ENCODE data around the gene PPP1R14C. TPM values are rescaled to one million over a fixed set of nuclear protein-coding genes. Genes with fewer than 3 reads are reported as not detected.

Gene PPP1R14C, protein sequence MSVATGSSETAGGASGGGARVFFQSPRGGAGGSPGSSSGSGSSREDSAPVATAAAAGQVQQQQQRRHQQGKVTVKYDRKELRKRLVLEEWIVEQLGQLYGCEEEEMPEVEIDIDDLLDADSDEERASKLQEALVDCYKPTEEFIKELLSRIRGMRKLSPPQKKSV
- 10 to 100 TPM in 6 of 8 experiments, 1 to 10 TPM in 2; 6.5 to 66.6 (median 13.8) TPM for total RNA-seq

DNA sequence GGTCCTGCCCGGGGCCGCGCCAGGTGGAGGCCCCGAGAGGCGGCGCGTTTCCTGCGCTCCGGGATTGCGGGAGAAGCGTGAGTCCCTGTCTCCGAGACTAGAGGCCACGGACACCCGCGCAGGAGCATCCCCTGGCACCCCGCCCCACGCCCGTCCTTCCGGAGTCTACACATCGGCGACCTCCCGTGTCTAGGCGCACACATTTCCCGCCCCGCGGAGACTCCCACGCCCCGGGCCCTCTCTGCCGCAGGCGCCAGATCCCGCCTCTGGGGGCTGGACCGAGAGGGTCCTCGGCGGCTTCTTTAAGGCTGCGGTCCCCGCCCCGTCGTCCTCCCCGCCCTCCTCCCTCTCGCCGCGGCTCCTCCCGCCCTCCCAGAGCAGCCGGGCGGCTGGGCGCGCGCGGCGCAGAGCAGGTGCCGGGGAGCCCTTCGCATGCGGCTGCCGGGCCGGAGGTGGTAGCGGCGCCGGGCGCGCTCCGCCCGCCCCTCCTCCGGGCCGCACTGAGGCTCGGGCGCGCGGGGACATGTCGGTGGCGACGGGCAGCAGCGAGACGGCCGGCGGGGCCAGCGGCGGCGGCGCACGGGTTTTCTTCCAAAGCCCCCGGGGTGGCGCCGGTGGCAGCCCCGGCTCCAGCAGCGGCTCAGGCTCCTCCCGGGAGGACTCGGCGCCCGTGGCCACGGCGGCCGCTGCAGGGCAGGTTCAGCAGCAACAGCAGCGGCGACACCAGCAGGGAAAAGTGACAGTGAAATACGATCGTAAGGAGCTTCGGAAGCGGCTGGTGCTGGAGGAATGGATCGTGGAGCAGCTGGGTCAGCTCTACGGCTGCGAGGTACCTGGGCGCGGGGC lies at the start of gene PPP1R14C:
TSS of gene PPP1R14C (plus strand) at position 375 of the 846 bp plus-strand sequence. CDS start at position 524, 149 bp downstream.
- peak; percentile 59 to 88 (median 82) for ATAC-seq (replicated peaks in 6 of 8)
- Histone ChIP-seq H3K4me3 (peak within 1 kb of the TSS; percentile 57 to 96 (median 60)), H3K27ac (peak within 1 kb of the TSS; percentile 3 to 39), H3K4me1 (replicated peaks in 1 of 2) (peaks cover 10 to 15% of the 10 kb centered on the region in 2 donors)
- 0 to 2% (median 0%) methylated on average over 1 to 10 of the region's 103 CpGs; no CpG with 5 or more reads in 7 of the 10 experiments for WGBS, 10 experiments
- in situ Hi-C loops (cut with MboI; ENCODE audit: low pct_unique_long_range_greater_than_20kb in 2 of 9, low sequenced_read_pairs in 9 of 9, unreplicated experiment in 9 of 9): no loop called here

DNA sequence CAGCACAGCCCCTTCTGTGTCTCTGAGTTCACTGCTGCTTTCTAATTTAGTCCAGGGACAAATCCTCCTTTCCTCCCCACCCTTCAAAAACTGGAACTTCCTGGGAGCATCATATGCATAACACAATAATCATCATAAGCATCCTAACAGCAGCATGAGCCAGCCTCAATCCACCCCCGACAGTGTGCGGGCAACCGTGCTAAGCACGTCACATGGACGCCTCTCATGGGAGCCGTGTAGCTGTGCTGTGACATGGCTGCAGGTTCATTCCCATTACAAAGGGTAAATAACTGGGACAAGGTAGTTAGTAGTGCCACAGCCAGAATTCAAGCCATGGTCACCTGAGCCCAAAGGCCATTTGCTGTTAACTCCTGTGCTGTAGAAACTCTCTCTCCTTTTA lies 49.4 kb upstream of the PPP1R14C start:
- ATAC-seq (replicated peaks in 6 of 8): peak in 6 of 8 experiments; percentile 34 to 95 (median 86)
- Histone ChIP-seq H3K27ac (peak overlapping the region in 1 of 2 donors; percentile 34), H3K4me3 (no peak overlapping the region), H3K4me1 (replicated peaks in 1 of 2) (peaks cover 9 to 15% of the 10 kb centered on the region in 2 donors)
- WGBS, 10 experiments: 34 to 100% methylated on average over 1 to 6 of the region's 6 CpGs; no CpG with 5 or more reads in 8 of the 10 experiments
- in situ Hi-C loops (cut with MboI; ENCODE audit: low pct_unique_long_range_greater_than_20kb in 2 of 9, low sequenced_read_pairs in 9 of 9, unreplicated experiment in 9 of 9): loop anchor here in 2 of 9 experiments (25.0 kb wide), 1 partner anchor 244 kb away; no protein-coding TSS in a partner anchor

DNA sequence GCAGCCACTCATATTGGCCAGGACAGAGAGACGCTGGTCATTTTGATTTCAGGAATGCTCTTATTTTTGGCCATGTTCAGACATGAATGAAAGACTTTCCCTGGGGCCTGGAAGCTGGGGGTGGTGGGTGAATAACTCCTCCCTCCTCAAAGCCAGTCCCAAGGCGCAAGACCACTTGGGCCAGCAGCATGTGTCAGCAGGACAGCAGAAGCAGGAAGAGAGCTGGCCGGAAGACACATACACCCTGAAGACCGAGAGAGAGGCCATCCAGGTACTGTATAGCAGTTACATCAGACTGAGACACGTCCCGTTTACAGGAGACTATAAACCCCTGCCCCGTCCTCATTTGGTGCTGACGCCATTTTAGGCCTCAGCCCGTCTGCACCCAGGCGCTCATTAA lies 44.7 kb upstream of the PPP1R14C start:
- WGBS, 10 experiments: 76 to 100% (median 93%) methylated on average over 1 to 6 of the region's 10 CpGs; no CpG with 5 or more reads in 4 of the 10 experiments
- in situ Hi-C loops (cut with MboI; ENCODE audit: low pct_unique_long_range_greater_than_20kb in 2 of 9, low sequenced_read_pairs in 9 of 9, unreplicated experiment in 9 of 9): loop anchor here in 2 of 9 experiments (25.0 kb wide), 1 partner anchor 239 kb away; no protein-coding TSS in a partner anchor
- no peak for ATAC-seq (replicated peaks in 6 of 8)

DNA sequence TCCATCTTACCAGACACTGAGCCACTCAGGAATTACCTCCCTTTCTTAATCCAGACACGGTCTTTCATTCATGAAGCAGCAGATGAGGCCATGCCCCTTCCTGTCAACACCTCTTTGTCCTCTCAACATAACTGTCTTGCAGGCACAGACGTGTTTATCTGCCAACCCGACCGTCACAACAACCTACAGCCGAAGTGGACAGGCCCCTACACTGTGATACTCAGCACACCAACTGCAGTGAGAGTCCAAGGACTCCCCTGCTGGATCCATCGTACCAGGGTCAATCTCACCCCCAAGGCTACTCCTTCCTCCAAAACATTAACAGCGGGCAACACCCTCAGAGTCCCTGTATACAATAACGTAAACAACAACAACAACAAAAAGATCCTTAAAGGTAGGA lies 43.3 kb upstream of the PPP1R14C start:
- in situ Hi-C loops (cut with MboI; ENCODE audit: low pct_unique_long_range_greater_than_20kb in 2 of 9, low sequenced_read_pairs in 9 of 9, unreplicated experiment in 9 of 9): loop anchor here in 2 of 9 experiments (25.0 kb wide), 1 partner anchor 238 kb away; no protein-coding TSS in a partner anchor
- no peak for ATAC-seq (replicated peaks in 6 of 8)

More for the DNA sequence above, 44.7 kb upstream of the PPP1R14C start:
- no peak overlapping the region for H3K4me3 ChIP-seq
- H3K27ac ChIP-seq: no peak overlapping the region
- peaks cover 7 to 17% of the 10 kb centered on the region in 2 donors for H3K4me1 ChIP-seq (replicated peaks in 1 of 2)

DNA sequence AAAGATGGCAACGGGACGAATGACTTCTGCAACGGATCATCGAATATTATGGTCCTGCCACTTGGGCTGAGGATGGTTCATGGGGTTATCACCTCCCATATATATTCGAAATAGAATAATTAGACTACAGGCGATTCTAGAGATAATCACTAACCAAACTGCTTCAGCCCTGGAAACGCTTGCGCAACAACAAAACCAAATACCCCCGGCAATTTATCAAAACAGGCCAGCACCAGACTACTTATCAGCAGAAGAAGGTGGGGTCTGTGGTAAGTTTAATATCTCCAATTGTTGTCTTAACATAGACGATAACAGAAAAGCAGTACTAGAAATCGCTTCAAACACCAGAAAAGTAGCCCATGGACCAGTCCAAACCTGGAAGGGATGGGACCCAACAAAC lies 42.9 kb upstream of the PPP1R14C start:
- in situ Hi-C loops (cut with MboI; ENCODE audit: low pct_unique_long_range_greater_than_20kb in 2 of 9, low sequenced_read_pairs in 9 of 9, unreplicated experiment in 9 of 9): loop anchor here in 2 of 9 experiments (25.0 kb wide), 1 partner anchor 237 kb away; no protein-coding TSS in a partner anchor
- 75 to 100% (median 95%) methylated on average over 2 to 11 of the region's 11 CpGs; no CpG with 5 or more reads in 1 of the 10 experiments for WGBS, 10 experiments
- Histone ChIP-seq H3K27ac (no peak overlapping the region), H3K4me1 (replicated peaks in 1 of 2) (peaks cover 0 to 8% of the 10 kb centered on the region in 2 donors), H3K4me3 (no peak overlapping the region)
- ATAC-seq (replicated peaks in 6 of 8): no peak

More for the DNA sequence above, 43.3 kb upstream of the PPP1R14C start:
- 40 to 100% (median 79%) methylated on average over 1 to 7 of the region's 8 CpGs; no CpG with 5 or more reads in 2 of the 10 experiments for WGBS, 10 experiments
- no peak overlapping the region for H3K4me3 ChIP-seq
- H3K4me1 ChIP-seq (replicated peaks in 1 of 2): peaks cover 0 to 8% of the 10 kb centered on the region in 2 donors
- H3K27ac ChIP-seq: no peak overlapping the region

DNA sequence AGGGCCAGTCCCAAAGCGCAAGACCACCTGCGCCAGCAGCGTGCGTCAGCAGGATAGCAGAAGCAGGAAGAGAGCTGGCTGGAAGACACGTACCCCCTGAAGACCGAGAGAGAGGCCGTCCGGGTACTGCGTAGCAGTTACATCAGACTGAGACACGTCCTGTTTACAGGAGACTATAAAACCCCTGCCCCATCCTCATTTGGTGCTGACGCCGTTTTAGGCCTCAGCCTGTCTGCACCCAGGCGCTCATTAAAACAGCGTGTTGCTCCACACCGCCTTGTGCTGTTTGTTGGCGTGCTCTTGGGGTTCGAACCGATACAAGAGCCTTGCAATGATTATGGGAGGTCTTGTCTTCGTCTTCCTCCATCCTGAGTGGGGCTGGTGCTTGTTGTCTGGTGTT lies 42.1 kb upstream of the PPP1R14C start:
- in situ Hi-C loops (cut with MboI; ENCODE audit: low pct_unique_long_range_greater_than_20kb in 2 of 9, low sequenced_read_pairs in 9 of 9, unreplicated experiment in 9 of 9): no loop called here
- WGBS, 10 experiments: 60 to 100% (median 91%) methylated on average over 1 to 15 of the region's 19 CpGs; no CpG with 5 or more reads in 4 of the 10 experiments
- H3K4me3 ChIP-seq: no peak overlapping the region
- no peak for ATAC-seq (replicated peaks in 6 of 8)
- H3K27ac ChIP-seq: no peak overlapping the region
- H3K4me1 ChIP-seq (replicated peaks in 1 of 2): peaks cover 0 to 8% of the 10 kb centered on the region in 2 donors

DNA sequence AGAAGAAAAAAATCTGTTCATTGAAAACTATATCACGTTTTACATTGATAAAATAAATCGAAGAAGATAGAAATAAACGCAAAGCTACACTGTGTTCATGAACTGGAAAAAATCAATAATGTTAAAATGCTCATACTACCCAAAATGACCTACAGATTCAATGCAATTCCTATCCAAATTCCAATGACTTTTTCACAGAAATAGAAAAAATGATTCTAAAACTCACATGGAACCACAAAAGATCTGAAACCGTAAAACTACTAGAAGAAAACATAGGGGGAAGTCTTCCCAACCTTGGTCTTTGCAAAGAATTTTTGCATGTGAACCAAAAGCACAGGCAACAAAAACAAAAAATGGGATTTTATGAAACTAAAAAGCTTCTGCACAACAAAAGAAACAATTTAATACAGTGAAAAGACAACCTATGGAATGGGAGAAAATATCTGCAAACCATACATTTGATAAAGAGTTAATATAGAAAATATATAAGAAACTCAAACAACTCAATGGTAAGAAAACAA lies 40.0 kb upstream of the PPP1R14C start:
- no peak overlapping the region for H3K27ac ChIP-seq
- H3K4me1 ChIP-seq (replicated peaks in 1 of 2): peaks cover 0 to 8% of the 10 kb centered on the region in 2 donors
- 64 to 94% (median 82%) methylated on average over 3 to 4 of the region's 4 CpGs for WGBS, 10 experiments
- ATAC-seq (replicated peaks in 6 of 8): no peak
- in situ Hi-C loops (cut with MboI; ENCODE audit: low pct_unique_long_range_greater_than_20kb in 2 of 9, low sequenced_read_pairs in 9 of 9, unreplicated experiment in 9 of 9): no loop called here
- no peak overlapping the region for H3K4me3 ChIP-seq

DNA sequence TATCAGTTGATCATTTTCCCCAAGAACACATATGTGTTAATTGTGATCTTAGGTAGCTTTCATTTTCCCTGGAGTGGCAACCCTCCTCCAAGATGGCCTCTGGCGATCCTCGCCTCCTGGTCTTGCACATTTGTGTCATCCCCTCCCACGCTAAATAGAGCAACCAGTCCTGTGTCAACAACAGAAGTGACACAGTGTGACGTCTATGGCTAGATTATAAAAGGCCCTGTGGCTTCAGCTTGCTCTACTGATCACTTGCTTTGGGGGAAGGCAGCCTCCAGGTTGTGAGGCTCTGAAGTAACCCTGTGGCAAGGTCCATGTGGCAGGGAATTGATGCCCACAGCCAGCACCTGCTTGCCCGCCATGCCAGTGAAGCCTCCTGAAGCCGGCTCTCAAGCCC lies 30.6 kb upstream of the PPP1R14C start:
- Histone ChIP-seq H3K27ac (no peak overlapping the region), H3K4me1 (replicated peaks in 1 of 2) (no peaks in the 10 kb centered on the region), H3K4me3 (no peak overlapping the region)
- ATAC-seq (replicated peaks in 6 of 8): no peak
- in situ Hi-C loops (cut with MboI; ENCODE audit: low pct_unique_long_range_greater_than_20kb in 2 of 9, low sequenced_read_pairs in 9 of 9, unreplicated experiment in 9 of 9): no loop called here
- WGBS, 10 experiments: 69 to 100% (median 90%) methylated on average over 1 to 5 of the region's 6 CpGs; no CpG with 5 or more reads in 3 of the 10 experiments

DNA sequence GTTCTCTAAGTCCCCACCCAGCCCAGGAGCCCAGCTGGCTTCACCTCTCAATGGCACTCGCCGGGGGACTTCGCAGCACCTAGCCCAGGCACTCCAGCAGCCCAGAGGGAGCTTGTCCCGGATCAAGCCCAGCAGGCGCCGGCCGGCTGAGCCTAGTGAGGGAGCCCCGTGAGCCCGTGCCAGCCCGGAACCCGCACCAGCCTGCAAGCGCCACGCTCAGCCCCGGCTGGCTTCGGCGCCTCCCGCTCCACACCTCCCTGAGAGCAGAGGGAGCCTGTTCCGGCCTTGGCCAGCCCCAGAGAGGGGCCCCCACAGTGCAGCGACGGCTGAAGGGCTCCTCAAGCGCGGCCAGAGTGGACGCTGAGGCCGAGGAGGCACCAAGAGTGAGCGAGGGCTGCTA lies 27.1 kb upstream of the PPP1R14C start:
- Histone ChIP-seq H3K4me1 (replicated peaks in 1 of 2) (peaks cover 2 to 11% of the 10 kb centered on the region in 2 donors), H3K27ac (peak overlapping the region in 1 of 2 donors; percentile 22), H3K4me3 (no peak overlapping the region)
- 93 to 100% (median 99%) methylated on average over 1 to 5 of the region's 25 CpGs; no CpG with 5 or more reads in 6 of the 10 experiments for WGBS, 10 experiments
- in situ Hi-C loops (cut with MboI; ENCODE audit: low pct_unique_long_range_greater_than_20kb in 2 of 9, low sequenced_read_pairs in 9 of 9, unreplicated experiment in 9 of 9): no loop called here
- no peak for ATAC-seq (replicated peaks in 6 of 8)

DNA sequence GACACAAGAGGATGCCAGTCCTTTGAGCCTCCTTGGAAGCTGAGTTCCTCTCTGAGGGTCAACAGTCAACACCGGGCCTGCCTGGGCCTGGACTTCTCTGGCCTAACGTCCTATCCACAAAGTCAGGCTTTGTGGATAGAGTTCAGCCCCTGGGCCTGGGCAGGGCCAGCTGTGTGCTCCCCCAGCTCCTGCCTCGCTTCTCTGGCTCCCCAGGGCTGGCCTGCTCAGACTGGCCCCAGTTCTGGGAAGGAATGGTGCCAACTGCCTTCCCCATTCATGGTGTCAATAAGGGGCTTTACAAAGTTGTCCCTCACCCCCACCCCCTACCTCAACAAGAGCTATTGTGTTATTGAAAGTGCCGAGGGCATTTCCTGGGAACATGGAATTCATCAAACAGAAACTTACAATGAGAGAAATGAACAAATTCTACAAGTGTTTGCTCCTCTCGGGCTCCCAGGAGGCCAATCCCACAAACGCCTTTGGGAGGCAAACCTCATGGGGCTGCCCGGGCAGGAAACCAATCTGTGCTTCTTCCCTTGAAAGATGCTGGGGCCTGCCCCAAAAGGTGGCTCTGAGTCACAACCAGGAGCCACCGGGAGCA lies 26.5 kb upstream of the PPP1R14C start:
- WGBS, 10 experiments: 0 to 83% (median 80%) methylated on average over 1 to 3 of the region's 8 CpGs; no CpG with 5 or more reads in 5 of the 10 experiments

DNA sequence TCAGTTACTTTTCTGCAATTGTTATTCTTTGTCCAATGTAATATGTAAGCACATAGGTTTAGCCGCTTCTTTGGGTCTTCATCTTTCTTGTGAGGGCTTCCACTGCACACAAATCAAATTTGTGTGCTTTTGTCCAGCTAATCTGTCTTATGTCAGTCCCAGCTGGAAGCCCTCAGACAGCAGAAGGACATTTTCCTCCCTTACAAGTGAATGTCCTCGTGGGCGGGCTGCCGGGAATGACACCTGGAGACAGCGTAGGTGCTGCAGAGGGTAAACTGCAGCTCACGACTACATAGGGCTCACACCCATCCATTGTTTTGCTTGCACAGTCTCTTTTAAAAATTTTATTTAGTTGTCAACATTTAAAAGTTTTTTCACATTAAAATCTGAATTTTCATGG lies 24.6 kb upstream of the PPP1R14C start:
- ATAC-seq (replicated peaks in 6 of 8): peak in 3 of 8 experiments; percentile 3 to 10 (median 4)
- in situ Hi-C loops (cut with MboI; ENCODE audit: low pct_unique_long_range_greater_than_20kb in 2 of 9, low sequenced_read_pairs in 9 of 9, unreplicated experiment in 9 of 9): no loop called here
- Histone ChIP-seq H3K4me3 (no peak overlapping the region), H3K27ac (peak overlapping the region in 1 of 2 donors; percentile 32), H3K4me1 (replicated peaks in 1 of 2) (peaks cover 2 to 11% of the 10 kb centered on the region in 2 donors)
- 0 to 100% (median 71%) methylated on average over 1 to 6 of the region's 6 CpGs; no CpG with 5 or more reads in 3 of the 10 experiments for WGBS, 10 experiments

More for the DNA sequence above, 26.5 kb upstream of the PPP1R14C start:
- in situ Hi-C loops (cut with MboI; ENCODE audit: low pct_unique_long_range_greater_than_20kb in 2 of 9, low sequenced_read_pairs in 9 of 9, unreplicated experiment in 9 of 9): no loop called here
- Histone ChIP-seq H3K4me3 (no peak overlapping the region), H3K4me1 (replicated peaks in 1 of 2) (peaks cover 2 to 11% of the 10 kb centered on the region in 2 donors), H3K27ac (peak overlapping the region in 1 of 2 donors; percentile 22)
- ATAC-seq (replicated peaks in 6 of 8): peak in 3 of 8 experiments; percentile 47 to 55 (median 54)

DNA sequence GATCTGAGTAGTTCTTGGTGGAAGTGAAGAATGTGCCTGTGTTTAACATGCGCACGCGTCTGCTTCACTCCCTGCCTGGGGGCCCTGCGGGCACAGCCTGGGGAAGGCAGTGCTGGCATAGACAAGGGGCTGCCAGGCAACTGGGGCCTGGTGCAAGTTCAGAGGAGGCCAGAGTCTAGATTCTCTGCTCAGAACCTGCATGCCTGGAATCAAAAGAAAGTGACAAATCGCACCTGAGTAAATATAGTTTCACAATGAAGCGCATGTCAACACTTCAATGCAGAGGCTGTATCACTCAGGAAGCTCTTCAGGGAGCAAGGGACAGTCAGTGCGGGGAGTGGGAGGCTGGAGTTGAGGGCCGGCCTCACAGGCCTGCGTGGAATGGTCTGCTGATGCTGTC lies 24.2 kb upstream of the PPP1R14C start:
- Histone ChIP-seq H3K27ac (peak overlapping the region in 1 of 2 donors; percentile 60), H3K4me1 (replicated peaks in 1 of 2) (peaks cover 2 to 11% of the 10 kb centered on the region in 2 donors), H3K4me3 (no peak overlapping the region)
- 69 to 95% (median 78%) methylated on average over 3 to 5 of the region's 9 CpGs; no CpG with 5 or more reads in 5 of the 10 experiments for WGBS, 10 experiments
- in situ Hi-C loops (cut with MboI; ENCODE audit: low pct_unique_long_range_greater_than_20kb in 2 of 9, low sequenced_read_pairs in 9 of 9, unreplicated experiment in 9 of 9): no loop called here
- ATAC-seq (replicated peaks in 6 of 8): peak in 6 of 8 experiments; percentile 42 to 87 (median 76)

Data from motor neuron (in vitro differentiated cells).